Activated naive CD4-positive, alpha-beta T cell (primary cell): ENCODE results near the gene PLPP1.

Experiments used
- DNase-seq, 4 experiments: peaks; one replicate each; lab custom pipeline; 2025; lab: John Stamatoyannopoulos, UW

PLPP1 gene

DNA sequence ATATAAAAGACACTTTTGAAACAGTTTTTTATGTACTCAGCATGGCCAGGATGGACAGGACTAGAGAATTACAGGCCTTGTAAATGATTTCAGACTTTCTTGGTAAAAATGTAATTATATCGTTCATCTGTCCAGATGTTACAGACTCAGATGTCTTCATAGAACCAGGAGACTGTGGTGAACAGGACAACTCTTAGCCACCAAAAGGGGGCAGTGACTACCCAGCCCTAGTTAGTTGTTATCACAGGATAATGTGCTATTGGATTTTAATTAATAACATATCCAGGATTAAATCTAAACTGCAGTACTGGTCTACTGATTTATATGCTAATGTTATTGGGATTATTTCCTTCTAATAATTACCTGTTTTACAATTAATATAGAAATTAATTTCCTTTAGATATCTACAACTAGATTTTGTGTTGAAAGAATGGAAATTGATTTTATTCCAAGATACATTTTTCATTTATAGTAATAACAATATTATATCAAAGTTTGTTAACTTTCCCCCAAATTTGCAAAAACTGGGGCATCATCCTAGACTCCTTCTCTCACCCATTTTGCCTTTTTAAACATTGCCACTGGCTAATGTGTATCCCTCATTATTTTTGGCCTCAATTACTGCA lies 127.6 kb downstream of the PLPP1 start:
- no peak for DNase-seq

DNA sequence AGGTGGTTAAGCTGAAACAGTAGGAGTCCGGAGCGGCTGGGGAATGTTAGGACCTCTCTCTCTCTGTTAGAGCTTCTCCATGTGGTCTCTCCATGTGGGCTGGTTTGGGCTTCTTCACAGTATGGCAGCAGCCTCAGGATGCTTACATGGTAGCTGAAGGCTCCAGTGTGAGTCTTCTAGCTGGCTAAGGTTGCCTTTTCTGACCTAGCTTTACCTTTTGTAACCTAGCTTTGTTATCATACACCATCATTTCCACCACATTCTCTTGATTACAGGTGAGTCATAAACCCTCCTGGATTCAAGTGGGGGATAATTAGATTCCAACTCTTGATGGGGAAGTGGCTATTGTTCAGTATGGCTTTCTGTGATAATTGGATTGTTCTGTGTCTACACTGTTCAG lies 128.5 kb downstream of the PLPP1 start:
- DNase-seq: no peak

DNA sequence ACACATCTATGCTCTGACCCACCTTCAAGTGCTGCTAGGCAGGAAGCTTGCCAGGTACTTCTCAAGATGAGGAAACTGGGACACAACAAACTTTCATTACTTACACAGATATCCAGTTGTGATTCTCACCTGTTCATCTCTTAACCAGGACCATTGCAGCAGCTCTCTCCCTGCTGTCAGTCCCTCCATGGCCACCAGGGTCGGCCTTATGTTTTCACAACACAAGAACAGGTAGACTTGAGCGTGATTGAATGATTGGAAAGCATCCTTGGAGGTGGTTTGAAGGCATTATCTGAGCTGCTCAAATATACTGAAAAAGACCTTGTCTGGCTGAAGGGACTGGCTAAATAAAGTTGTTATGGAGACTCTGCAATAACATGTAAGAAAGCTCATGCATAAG lies 132.6 kb downstream of the PLPP1 start:
- DNase-seq: no peak

DNA sequence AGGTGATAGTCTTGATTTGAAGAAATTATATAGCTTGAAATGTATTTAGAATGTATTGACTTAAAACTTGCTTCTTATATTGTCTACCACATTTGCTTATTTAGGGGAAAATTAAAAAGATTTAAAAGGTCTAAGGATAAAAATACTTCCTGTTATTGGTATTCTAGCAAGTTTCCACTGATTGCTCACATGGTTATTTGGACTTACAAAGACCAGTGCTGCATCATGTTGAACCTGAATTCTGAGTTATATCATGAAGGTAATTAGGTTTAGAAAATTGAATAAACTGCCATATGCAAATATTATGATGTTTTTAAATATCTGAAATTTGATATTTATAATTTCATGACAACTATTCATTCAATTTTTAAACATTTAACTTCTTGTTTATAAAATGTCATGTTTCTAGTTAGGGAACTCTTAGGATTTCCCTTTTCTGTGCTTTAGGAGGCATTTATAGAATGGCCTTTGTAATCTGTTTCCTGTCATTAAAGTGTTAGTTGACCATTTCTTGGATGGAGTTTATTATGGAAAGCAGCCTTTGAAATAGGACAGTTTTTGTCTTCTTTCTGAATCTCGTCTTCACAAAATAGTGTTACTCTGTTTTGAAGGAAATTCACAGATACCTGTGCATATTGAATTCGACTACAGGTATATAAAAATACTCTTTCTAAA lies 141.1 kb downstream of the PLPP1 start:
- DNase-seq: no peak

DNA sequence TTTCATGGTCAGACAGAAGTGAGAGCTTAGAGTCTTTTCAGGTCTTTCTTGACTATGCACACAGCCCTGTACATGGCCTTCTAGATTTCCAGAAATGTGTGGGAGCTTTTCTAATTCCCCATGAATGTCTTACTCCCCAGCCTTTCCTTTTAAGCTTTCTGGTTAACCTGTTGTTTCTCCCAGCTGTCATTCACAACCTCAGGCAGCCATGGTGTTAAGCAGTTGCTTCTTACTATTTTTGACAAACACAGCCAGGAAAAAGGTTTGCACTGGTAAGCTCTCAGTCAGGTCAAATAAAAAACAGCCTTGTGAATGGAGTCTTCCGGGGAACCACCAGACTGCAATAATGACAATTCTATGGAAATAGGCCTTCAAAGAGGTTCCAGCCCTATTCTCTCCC lies 142.1 kb downstream of the PLPP1 start:
- no peak for DNase-seq

DNA sequence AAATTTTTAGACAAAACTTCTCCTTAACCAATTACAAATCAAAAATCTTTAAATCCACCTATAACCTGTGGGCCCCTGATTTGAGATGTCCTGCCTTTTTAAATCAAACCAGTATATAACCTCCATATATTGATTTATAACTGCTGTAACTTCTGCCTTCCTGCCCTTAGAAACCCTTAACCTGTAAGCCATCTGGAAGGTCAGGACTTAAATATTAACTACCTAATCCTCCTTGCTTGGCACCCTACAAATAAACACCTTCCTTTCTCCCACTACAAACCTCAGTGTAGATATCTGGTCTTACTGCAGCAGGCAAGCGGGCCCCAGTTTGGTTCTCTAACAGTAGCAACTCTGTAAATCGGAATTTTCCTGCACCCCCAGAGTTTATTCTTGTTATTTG lies 143.1 kb downstream of the PLPP1 start:
- no peak for DNase-seq

DNA sequence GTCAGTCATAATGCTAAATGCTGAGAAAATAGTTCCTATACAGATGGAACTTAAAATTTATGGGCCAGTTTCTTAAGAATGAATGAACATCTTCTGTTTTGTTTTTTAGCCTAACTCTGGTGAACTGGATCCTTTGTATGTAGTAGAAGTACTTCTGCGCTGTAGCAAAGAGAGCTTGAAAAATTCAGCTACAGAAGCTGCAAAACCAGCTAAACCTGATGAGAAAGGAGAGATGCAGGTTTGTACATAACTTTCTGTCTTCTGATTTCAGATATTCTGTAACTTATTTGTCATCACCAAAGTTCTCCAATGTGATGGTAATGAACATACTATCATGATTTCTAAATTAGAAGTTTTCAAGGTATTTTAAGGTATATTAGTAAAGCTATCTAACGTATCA lies 146.9 kb downstream of the PLPP1 start:
- DNase-seq: no peak

DNA sequence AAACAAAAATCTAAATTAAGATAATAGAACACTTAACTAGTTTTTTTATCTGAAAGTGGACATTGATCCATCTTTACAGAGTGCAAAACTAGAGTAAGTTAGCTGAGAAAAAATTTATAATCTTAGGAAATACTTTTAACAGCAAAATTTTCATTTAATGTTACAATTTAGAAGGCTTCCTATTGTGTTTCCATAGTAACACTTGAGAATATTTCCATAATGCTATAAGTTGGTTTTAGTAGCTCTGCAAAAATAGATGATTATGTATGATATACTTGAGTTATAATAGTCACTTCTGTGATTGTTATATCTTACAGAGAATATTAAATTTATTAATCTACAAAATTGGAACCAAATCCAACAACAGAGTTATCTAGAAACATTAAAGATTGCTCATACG lies 148.4 kb downstream of the PLPP1 start:
- DNase-seq: no peak

DNA sequence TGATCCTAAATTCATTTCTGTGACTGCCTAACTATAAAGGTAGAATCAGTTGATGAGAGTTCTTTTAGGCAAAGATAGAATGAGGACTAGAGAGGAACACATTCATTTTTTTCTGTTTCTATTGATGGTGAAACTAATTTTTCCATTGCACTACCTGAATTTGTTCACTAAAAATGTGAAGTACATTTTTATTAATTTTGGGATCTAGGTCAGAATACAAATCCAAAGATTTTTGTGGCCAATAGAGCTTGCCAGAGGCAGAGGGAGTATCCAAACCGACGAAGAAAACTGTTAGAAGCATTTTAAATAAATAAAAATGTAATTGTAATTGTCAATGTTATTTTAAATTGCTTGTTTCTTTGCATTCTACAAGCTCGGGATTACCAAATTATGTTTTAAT lies 148.9 kb downstream of the PLPP1 start:
- no peak for DNase-seq

DNA sequence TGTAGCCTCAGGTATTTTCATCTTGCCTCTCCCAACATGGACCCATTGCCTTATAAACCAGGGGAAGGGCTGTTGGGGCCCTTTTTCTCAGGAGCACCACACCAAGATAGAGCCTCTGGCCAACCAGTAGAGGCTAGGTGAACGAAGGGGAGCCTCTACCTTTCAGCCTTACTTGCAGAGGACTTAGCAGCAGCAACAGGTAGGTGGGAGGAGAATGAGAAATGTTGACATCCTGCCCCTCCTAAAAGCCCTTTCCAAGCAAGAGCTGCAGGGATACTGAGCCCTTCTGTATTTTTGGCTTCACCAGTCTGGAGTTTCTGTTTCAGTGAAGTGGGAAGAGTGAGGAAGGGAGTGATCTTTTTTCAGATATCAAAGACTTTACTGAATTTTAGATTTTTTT lies 149.5 kb downstream of the PLPP1 start:
- DNase-seq: no peak

DNA sequence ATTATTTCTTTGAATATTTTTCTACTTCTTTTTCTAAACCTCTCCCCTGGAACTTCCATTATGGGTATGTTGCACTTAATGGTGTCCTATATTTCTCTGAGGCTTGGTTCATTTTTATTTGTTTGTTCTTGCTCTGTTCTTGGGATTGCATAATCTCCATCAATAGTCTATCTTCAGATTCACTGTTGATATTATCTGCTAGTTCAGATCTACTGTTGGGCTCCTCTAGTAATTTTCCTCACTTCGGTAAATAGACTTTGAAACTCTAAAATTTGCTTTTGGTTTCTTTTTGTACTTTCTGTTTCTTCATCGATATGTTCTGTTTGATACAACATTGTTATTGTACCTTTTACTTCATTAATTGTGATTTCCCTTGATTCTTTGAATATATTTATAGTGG lies 150.7 kb downstream of the PLPP1 start:
- no peak for DNase-seq

DNA sequence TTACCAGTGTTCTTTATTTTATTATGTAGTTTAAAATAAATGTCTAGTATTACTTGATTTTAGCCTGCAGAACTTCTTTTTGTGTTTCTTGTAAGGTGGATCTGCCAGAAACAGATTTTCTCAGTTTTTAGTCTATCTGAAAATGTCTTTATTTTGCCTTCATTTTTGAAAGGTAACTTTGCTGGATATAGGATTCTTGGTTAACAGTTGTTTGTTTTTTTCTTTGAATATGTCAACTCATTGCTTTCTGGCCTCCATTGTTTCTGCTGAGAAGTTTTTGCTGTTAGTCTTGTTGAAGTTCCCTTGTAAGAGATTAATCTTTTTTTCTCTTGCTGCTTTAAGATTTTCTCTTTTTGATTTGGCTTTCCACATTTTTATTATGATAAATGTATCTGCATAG lies 151.5 kb downstream of the PLPP1 start:
- no peak for DNase-seq

DNA sequence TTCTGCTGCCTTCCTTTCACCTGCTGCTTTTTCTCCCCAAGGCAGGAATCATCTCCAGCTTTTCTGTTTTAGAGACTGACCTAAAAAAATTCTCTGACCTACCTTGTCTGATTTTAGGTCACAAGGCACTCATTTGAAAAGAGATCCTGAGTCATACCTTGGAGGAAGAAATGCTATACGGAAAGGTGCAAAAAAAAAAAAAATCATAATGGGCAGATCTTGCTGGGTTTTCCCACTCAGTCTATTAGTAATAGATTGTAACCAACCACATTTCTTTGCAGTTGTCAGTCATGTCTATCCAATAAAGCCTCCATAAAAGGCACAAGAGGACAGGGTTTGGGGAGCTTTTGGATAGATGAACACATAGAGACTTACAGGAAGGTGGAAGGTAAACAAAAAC lies 157.0 kb downstream of the PLPP1 start:
- DNase-seq: no peak
